ENCODE results near the gene CEP55.
"Not testable (repeated sequence)": the region's sequence is repeated elsewhere in the genome, so short reads cannot be mapped to it uniquely, and the experiment has no call there.

Gene CEP55

GRCh38 chr10:93464776-93465388, 31.5 kb upstream of the CEP55 start:
- Histone ChIP-seq H3K4me1 (ENCODE audit: low read depth, poor library complexity, severe bottlenecking) (peaks cover 2% of the 10 kb centered on the region), H3K4me2 (no peak overlapping the region), H3K9ac (no peak overlapping the region)

DNA sequence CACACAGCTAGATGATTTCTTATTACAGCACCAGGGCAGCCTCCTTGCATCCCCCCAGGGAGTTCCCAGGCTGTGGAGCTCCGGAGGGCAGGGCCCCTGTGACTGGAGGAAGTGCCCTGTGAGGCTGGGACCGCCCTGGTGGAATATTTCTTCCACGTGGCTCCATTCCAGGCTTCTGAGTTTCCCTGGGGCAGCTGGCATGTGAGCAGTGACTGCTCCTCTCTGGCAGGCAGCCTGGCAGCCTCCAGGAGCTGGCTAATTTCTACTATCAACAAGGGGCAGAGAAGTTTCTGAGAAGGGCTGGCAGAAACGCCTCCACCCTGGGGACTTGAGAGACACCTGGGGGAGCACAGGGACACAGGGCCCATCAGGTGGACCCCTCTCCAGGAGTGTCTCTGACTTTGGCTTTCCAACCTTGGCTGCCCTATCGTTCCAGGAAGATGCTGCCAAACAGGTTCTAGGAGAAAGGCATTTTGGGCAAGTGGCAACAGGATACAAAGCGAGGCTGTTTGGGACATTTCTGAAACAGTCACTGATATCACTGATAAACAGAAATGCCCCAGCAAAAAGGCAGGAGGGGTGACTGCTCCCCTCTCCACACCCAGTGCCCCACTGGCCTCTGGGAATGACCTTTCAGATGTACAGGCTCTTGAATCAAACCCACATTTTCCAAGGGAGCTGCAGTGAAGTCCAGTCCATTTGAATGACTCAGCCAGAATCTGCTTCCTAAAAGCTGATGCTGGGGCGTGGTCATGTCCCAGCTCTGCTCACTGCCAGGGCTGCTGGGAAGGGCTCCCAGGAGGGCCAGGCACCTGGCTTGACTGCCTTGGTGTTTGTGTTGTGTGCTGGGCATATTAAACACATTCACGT, 30.4 kb upstream of the CEP55 start:
- TF ChIP-seq, protein P1, sequence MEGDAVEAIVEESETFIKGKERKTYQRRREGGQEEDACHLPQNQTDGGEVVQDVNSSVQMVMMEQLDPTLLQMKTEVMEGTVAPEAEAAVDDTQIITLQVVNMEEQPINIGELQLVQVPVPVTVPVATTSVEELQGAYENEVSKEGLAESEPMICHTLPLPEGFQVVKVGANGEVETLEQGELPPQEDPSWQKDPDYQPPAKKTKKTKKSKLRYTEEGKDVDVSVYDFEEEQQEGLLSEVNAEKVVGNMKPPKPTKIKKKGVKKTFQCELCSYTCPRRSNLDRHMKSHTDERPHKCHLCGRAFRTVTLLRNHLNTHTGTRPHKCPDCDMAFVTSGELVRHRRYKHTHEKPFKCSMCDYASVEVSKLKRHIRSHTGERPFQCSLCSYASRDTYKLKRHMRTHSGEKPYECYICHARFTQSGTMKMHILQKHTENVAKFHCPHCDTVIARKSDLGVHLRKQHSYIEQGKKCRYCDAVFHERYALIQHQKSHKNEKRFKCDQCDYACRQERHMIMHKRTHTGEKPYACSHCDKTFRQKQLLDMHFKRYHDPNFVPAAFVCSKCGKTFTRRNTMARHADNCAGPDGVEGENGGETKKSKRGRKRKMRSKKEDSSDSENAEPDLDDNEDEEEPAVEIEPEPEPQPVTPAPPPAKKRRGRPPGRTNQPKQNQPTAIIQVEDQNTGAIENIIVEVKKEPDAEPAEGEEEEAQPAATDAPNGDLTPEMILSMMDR (conservative IDR thresholded peaks at IDR 0.05; ENCODE audit: low read depth, low read length), result no peak
- Histone ChIP-seq H3K79me2 (ENCODE audit: insufficient read depth, low read depth) (no peaks in the 10 kb centered on the region), H3K27ac (no peak overlapping the region), H3K9ac (no peak overlapping the region), H3K4me3 (IDR thresholded peaks at IDR 0.05; ENCODE audit: insufficient read depth, low read depth, low read length) (no peak overlapping the region), H3K4me1 (ENCODE audit: low read depth, poor library complexity, severe bottlenecking) (peaks cover 2% of the 10 kb centered on the region), H4K20me1 (ENCODE audit: insufficient read depth) (no peaks in the 10 kb centered on the region), H3K27me3 (ENCODE audit: insufficient read depth, low read depth) (no peaks in the 10 kb centered on the region), H2AFZ (ENCODE audit: low read depth) (no peak overlapping the region), H3K36me3 (ENCODE audit: insufficient read depth) (no peaks in the 10 kb centered on the region), H3K4me2 (no peak overlapping the region)

More at GRCh38 chr10:93464776-93465388, 31.5 kb upstream of the CEP55 start:
- H3K27ac ChIP-seq, result no peak overlapping the region
- H3K27me3 ChIP-seq (ENCODE audit: insufficient read depth, low read depth), result no peaks in the 10 kb centered on the region
- H3K79me2 ChIP-seq (ENCODE audit: insufficient read depth, low read depth), result no peaks in the 10 kb centered on the region
- H4K20me1 ChIP-seq (ENCODE audit: insufficient read depth), result no peaks in the 10 kb centered on the region
- no peak overlapping the region for H3K4me3 ChIP-seq (IDR thresholded peaks at IDR 0.05; ENCODE audit: insufficient read depth, low read depth, low read length)
- H2AFZ ChIP-seq (ENCODE audit: low read depth), result no peak overlapping the region
- TF ChIP-seq, protein P1 (conservative IDR thresholded peaks at IDR 0.05; ENCODE audit: low read depth, low read length), result no peak
- H3K36me3 ChIP-seq (ENCODE audit: insufficient read depth), result no peaks in the 10 kb centered on the region

DNA sequence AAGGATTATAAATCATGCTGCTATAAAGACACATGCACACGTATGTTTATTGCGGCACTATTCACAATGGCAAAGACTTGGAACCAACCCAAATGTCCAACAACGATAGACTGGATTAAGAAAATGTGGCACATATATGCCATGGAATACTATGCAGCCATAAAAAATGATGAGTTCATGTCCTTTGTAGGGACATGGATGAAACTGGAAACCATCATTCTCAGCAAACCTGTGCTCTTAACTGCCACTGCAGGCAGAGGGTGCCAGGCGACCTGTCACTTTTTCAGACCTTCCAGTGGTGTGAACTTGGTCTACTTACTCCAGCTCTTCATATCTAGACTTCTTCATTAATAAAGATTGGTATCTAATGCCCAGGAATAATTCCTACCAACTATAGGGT, 28.8 kb upstream of the CEP55 start:
- H4K20me1 ChIP-seq (ENCODE audit: insufficient read depth); H3K27ac ChIP-seq; H3K4me3 ChIP-seq (IDR thresholded peaks at IDR 0.05; ENCODE audit: insufficient read depth, low read depth, low read length); H3K36me3 ChIP-seq (ENCODE audit: insufficient read depth); H3K4me1 ChIP-seq (ENCODE audit: low read depth, poor library complexity, severe bottlenecking); H3K9ac ChIP-seq; H2AFZ ChIP-seq (ENCODE audit: low read depth); H3K79me2 ChIP-seq (ENCODE audit: insufficient read depth, low read depth); H3K27me3 ChIP-seq (ENCODE audit: insufficient read depth, low read depth); H3K4me2 ChIP-seq: not testable (repeated sequence)

DNA sequence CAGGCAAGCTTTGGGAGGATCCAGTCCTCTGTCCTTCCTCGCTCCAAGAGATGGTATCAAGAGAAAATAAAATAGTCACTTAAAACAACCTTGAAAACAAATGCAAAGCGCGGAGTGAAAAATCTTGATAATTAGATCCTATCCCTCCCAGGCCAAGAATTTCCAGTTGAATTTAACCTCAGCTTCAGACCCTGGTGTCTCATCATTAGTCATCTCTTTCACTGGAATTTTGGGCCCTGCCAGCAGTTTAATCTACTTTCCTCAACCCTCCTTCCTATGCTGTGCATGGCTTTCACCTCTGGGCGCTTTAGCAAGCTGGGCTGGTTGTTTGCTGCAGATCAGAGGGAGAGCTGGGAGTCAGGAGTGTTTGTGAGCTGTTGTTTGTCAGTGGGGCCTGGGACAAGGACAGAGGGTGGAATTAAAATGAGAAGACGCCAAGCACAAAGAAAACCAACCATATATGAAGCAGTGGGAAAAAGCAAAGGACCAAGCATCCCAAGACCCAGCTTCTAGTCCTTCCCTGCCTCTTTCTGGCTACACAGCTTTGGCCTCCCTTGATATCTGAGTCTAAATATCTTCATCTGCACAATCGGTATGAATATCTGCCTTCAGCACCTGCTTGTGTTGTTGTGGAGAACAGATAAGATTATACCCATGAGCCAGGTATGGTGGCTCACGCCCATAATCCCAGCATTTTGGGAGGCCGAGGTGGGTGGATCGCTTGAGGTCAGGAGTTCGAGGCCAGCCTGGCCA, 27.8 kb upstream of the CEP55 start:
- Histone ChIP-seq H3K27me3 (ENCODE audit: insufficient read depth, low read depth) (no peaks in the 10 kb centered on the region), H2AFZ (ENCODE audit: low read depth) (no peak overlapping the region), H3K4me1 (ENCODE audit: low read depth, poor library complexity, severe bottlenecking) (no peaks in the 10 kb centered on the region), H3K9ac (no peak overlapping the region), H3K4me3 (IDR thresholded peaks at IDR 0.05; ENCODE audit: insufficient read depth, low read depth, low read length) (no peak overlapping the region), H3K36me3 (ENCODE audit: insufficient read depth) (no peaks in the 10 kb centered on the region), H3K4me2 (no peak overlapping the region), H3K79me2 (ENCODE audit: insufficient read depth, low read depth) (no peaks in the 10 kb centered on the region), H3K27ac (no peak overlapping the region), H4K20me1 (ENCODE audit: insufficient read depth) (no peaks in the 10 kb centered on the region)
- TF ChIP-seq, protein P1 (conservative IDR thresholded peaks at IDR 0.05; ENCODE audit: low read depth, low read length), result no peak
